Activated naive CD4-positive, alpha-beta T cell treated with anti-CD3 and anti-CD28 coated beads, Interleukin-2, amount 50 U/mL, for 72 hours (primary cell): ENCODE measurements around the gene RUSC1. TPM values are rescaled to one million over a fixed set of nuclear protein-coding genes. Genes with fewer than 3 reads are reported as not detected.
A peak's percentile ranks its signal among the peaks of the same experiment; 100 is the strongest.

Experiments used
- ATAC-seq, 2 donors: fragments of 150-1000 bp; cut with Tn5 transposase; 2 replicates each; pipeline ENCODE4 v1.10.0; 2021; ENCODE audit warnings: mild to moderate bottlenecking in 2 of 2, moderate library complexity in 2 of 2
- DNase-seq, 2 donors: peaks; one replicate each; pipeline ENCODE4 v3.0.0; 2021 to 2022; ENCODE audit warnings: low spot score in 2 of 2
- H3K27ac Mint-ChIP-seq, 2 donors: one replicate each; pipeline ENCODE4 v1.8.0; 2022; ENCODE audit warnings: mild to moderate bottlenecking in 2 of 2, mixed read lengths in 2 of 2
- H3K36me3 Mint-ChIP-seq, 2 donors: one replicate each; pipeline ENCODE4 v1.8.0; 2022; ENCODE audit warnings: mixed read lengths in 2 of 2
- H3K9me3 Mint-ChIP-seq, 2 donors: one replicate each; pipeline ENCODE4 v1.8.0; 2022; ENCODE audit warnings: mixed read lengths in 2 of 2
- total RNA-seq, 2 donors: library from RNA; stranded (reverse); gene quantifications; one replicate each; pipeline ENCODE4 v1.2.3, GENCODE V29; 2022

Gene RUSC1
- total RNA-seq, 2 donors from 2014 or later: 23.1 to 28.7 TPM

GRCh38 chr1:155329980-155330598, 9.4 kb downstream of the RUSC1 start:
- Mint-ChIP-seq H3K36me3 (peaks cover 0 to 14% of the 10 kb centered on the region in 2 donors), H3K9me3 (no peaks in the 10 kb centered on the region), H3K27ac (peak overlapping the region in 1 of 2 donors; percentile 47)
- DNase-seq (no peak), ATAC-seq (no peak)

GRCh38 chr1:155334962-155335361, 14.3 kb downstream of the RUSC1 start:
- H3K36me3 Mint-ChIP-seq: peaks cover 8 to 14% of the 10 kb centered on the region in 2 donors

GRCh38 chr1:155339515-155340097, 18.9 kb downstream of the RUSC1 start:
- DNase-seq (no peak), ATAC-seq (no peak)
- H3K36me3 Mint-ChIP-seq: peaks cover 0 to 8% of the 10 kb centered on the region in 2 donors
- H3K9me3 Mint-ChIP-seq: no peaks in the 10 kb centered on the region
- H3K27ac Mint-ChIP-seq: peak overlapping the region in 1 of 2 donors; percentile 53

More at GRCh38 chr1:155334962-155335361, 14.3 kb downstream of the RUSC1 start:
- H3K27ac Mint-ChIP-seq: no peak overlapping the region
- ATAC-seq (no peak), DNase-seq (no peak)
- no peaks in the 10 kb centered on the region for H3K9me3 Mint-ChIP-seq

- H3K9me3 Mint-ChIP-seq: no peaks in the 10 kb centered on the region
- peaks cover 0 to 8% of the 10 kb centered on the region in 2 donors for H3K36me3 Mint-ChIP-seq
- H3K27ac Mint-ChIP-seq: peak overlapping the region; percentile 35 to 81
- no peak for ATAC-seq
- no peak for DNase-seq
Observed at GRCh38 chr1:155342842-155343241, 22.1 kb downstream of the RUSC1 start.

GRCh38 chr1:155352631-155353030, 31.9 kb downstream of the RUSC1 start:
- Mint-ChIP-seq H3K9me3 (no peaks in the 10 kb centered on the region), H3K36me3 (peaks cover 0 to 5% of the 10 kb centered on the region in 2 donors), H3K27ac (peak overlapping the region in 1 of 2 donors; percentile 48)
- DNase-seq (no peak), ATAC-seq (no peak)

GRCh38 chr1:155360051-155360450, 39.4 kb downstream of the RUSC1 start:
- peak overlapping the region in 1 of 2 donors; percentile 37 for H3K27ac Mint-ChIP-seq
- no peak for ATAC-seq
- H3K36me3 Mint-ChIP-seq: no peaks in the 10 kb centered on the region
- no peak for DNase-seq
- H3K9me3 Mint-ChIP-seq: no peaks in the 10 kb centered on the region

GRCh38 chr1:155379180-155379579, 58.5 kb downstream of the RUSC1 start:
- H3K36me3 Mint-ChIP-seq: peaks cover 4 to 6% of the 10 kb centered on the region in 2 donors
- no peaks in the 10 kb centered on the region for H3K9me3 Mint-ChIP-seq
- no peak for ATAC-seq
- H3K27ac Mint-ChIP-seq: no peak overlapping the region
- no peak for DNase-seq

- ATAC-seq (no peak), DNase-seq (no peak)
- peaks cover 4 to 6% of the 10 kb centered on the region in 2 donors for H3K36me3 Mint-ChIP-seq
- H3K9me3 Mint-ChIP-seq: no peaks in the 10 kb centered on the region
- no peak overlapping the region for H3K27ac Mint-ChIP-seq
Observed at GRCh38 chr1:155379631-155380090, 59.0 kb downstream of the RUSC1 start.

Other genes with a start within 250 kb of the RUSC1 start
- gene EFNA3, start 242.1 kb upstream of the RUSC1 start, total RNA-seq: 10 to 100 TPM in 1 of 2 donors, 1 to 10 TPM in 1; 1.7 to 12.6 TPM
- 1 to 10 TPM in 1 of 2 donors, under 1 TPM in 1; 0.68 to 1.6 TPM for gene EFNA1, start 193.0 kb upstream of the RUSC1 start, total RNA-seq
- 10 to 100 TPM; 47.4 to 49.4 TPM for gene SLC50A1, start 185.0 kb upstream of the RUSC1 start, total RNA-seq
- 10 to 100 TPM; 26.4 to 40.8 TPM for gene DPM3, start 180.4 kb upstream of the RUSC1 start, total RNA-seq
- gene KRTCAP2, start 147.6 kb upstream of the RUSC1 start, total RNA-seq: 100 to 1,000 TPM; 106 to 162 TPM
- 10 to 100 TPM in 1 of 2 donors, 1 to 10 TPM in 1; 6.8 to 15.2 TPM for gene TRIM46, start 147.0 kb upstream of the RUSC1 start, total RNA-seq
- gene THBS3, start 113.0 kb upstream of the RUSC1 start, total RNA-seq: 10 to 100 TPM; 17.2 to 23.6 TPM
- gene MTX1, start 112.2 kb upstream of the RUSC1 start, total RNA-seq: 10 to 100 TPM; 46.6 to 57.2 TPM
- gene ENTREP3, start 65.4 kb upstream of the RUSC1 start, total RNA-seq: 10 to 100 TPM; 14.3 to 45.8 TPM
- 100 to 1,000 TPM in 1 of 2 donors, 10 to 100 TPM in 1; 98.9 to 107 TPM for gene SCAMP3, start 58.5 kb upstream of the RUSC1 start, total RNA-seq
- 100 to 1,000 TPM in 1 of 2 donors, 10 to 100 TPM in 1; 90.7 to 106 TPM for gene CLK2, start 47.4 kb upstream of the RUSC1 start, total RNA-seq
- 1 to 10 TPM; 3.9 to 4.8 TPM for gene HCN3, start 43.4 kb upstream of the RUSC1 start, total RNA-seq
- under 1 TPM in 1 of 2 donors, not detected in 1; 0.14 TPM for gene PKLR, start 19.5 kb upstream of the RUSC1 start, total RNA-seq
- 100 to 1,000 TPM; 349 to 372 TPM for gene FDPS, start 12.0 kb upstream of the RUSC1 start, total RNA-seq
- 10 to 100 TPM; 43.0 to 69.4 TPM for gene ASH1L, start 241.9 kb downstream of the RUSC1 start, total RNA-seq